Activated naive CD4-positive, alpha-beta T cell treated with Interleukin-2 at 50 U/mL for 16 hours (primary cell): ENCODE data around the gene TMEM212.

Experiments
- DNase-seq: peaks from one replicate; pipeline ENCODE4 v3.0.0-alpha.2; 2020

Gene TMEM212

DNA sequence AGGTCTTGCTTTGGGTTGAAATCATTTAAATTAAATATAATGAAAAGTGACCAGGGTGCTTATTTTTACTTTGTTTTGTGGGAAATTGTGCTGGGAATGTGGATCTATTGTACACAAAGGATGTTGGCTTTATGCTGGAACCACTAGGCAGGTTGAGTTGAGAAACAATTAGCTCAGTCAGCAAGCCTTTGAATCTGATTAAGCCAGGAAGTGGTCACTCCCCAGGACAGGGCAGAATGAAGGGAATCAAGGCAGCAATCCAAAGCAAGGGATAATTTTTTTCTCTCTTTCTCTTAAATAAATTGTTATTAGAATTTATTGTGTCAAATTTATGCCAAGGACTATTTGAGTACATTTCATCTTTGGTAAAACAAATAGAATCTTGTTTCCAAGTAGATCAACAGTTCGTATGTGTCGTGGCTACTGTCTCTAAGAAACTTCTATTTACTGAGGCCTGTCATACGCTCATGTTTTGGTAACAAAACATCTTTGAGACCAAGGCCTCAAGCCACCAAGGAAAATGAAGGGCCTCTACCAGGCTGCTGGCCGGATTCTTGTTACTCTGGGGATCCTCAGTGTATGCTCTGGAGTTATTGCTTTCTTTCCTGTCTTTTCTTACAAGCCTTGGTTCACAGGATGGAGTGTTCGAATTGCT is at the start of gene TMEM212:
TSS of gene TMEM212 (plus strand) at position 486 of the 655 bp plus-strand sequence. CDS start at position 521, 35 bp downstream.
- DNase-seq, result no peak

DNA sequence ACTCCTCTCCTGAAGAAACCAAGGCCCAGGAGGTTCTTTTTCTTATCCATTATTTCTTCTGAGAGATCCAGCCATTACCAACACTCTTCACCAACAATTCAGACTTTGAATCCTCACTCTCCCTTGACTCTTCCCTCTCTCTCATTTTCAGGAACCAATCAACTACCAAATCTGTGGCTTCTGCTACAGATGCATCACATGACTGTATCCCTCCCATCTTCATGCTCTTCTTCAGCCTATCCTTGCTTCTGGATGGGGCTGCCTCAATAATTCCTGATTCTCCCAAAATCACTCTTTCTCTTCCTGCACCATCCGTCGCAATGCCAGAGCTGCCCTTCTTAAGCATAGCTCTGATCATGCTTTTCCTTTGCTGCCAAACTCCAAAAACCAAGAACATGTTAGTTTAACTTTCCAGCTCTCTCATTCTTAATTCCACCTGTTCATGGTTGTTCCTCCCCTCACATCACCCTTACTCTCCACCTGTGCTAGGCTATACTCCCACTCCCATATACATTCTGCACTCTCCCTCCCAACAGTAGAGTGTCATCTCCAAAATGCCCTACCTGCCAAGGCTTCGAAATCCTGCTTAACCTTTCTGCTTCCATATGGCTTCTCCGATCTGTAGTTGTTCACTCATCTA is 46.4 kb upstream of the TMEM212 start:
- DNase-seq, result no peak

- DNase-seq, result no peak
Measured at GRCh38 chr3:171797265-171797679, 45.9 kb upstream of the TMEM212 start.

- no peak for DNase-seq
Measured at GRCh38 chr3:171797873-171798272, 45.3 kb upstream of the TMEM212 start.

DNA sequence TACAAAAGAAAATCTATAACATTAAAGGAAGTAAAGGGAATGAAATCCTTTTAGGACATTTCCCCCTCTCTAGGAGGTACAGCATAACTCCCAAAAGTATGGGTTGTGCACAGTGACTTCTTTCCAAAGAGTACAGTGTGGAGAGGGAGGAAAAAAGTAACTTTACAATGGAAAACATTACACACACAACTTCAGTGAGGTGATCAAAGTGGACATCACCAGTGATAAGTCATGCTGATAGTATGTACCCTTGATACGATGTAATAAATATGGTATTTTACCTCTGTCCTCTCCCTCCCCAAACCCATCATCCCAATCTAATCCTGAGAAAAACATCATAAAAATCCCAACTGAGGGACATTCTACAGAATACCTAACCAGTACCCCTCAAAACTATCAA is 43.6 kb upstream of the TMEM212 start:
- DNase-seq, result no peak

DNA sequence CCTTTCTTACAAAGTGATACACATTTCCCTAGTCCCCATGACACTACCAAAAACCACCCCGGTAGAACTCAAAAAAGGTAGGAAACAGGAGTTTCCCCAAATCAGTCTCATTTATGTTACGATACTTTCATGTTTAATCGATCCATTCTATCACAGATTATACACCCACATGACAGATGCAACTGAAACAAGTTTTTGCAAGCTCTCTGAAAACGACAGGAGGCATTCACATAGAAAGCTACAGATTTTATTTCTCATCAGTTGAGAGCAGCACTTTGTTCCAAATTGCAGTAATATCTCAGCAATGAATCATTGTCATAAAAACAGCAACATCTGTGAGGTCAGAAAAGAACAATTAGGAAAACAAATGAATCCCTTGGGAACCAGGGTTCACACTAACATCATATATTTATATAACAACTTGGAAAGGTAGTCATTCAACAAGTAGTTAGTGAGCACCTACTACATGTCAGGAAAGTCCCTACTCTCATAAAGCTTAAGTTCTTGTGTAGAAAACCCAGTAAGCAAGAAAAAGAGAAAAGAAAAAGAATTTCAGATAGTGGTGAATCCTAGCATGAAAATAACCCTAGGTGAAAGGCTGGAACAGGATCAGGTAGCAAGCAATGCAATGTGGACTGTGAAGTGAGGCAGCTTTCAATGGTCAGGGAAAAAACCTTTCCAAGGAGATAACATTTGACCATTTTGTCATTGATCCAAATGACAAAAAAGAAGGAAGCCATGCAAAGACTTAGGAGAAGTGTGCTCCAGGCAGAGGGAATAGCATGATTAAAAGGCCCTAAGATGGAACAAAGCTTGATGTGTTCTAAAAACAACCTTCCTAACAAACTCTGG is 41.2 kb upstream of the TMEM212 start:
- no peak for DNase-seq

GRCh38 chr3:171802590-171802956 is 40.6 kb upstream of the TMEM212 start:
- no peak for DNase-seq

DNA sequence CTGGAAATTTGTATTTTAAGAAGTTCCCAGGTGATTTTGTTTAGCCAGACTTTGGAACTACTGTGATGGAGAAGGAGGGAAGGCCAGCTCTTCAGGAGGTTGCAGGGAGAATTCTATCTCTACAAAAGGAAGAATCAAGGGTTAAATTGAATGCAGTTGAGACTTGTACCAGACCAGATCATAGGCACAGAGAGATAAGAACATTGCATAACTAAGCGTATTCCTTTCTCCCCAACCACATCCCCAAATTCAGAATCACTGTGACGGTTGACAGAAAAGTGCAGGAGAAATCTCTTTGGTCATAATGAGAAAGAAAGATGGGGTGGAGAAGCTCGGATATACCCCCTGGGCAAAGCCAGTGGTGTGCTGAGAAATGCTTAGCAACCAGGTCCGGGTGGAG is 40.1 kb upstream of the TMEM212 start:
- no peak for DNase-seq

GRCh38 chr3:171804618-171805389 is 38.3 kb upstream of the TMEM212 start:
- no peak for DNase-seq

GRCh38 chr3:171805687-171806086 is 37.5 kb upstream of the TMEM212 start:
- no peak for DNase-seq

DNA sequence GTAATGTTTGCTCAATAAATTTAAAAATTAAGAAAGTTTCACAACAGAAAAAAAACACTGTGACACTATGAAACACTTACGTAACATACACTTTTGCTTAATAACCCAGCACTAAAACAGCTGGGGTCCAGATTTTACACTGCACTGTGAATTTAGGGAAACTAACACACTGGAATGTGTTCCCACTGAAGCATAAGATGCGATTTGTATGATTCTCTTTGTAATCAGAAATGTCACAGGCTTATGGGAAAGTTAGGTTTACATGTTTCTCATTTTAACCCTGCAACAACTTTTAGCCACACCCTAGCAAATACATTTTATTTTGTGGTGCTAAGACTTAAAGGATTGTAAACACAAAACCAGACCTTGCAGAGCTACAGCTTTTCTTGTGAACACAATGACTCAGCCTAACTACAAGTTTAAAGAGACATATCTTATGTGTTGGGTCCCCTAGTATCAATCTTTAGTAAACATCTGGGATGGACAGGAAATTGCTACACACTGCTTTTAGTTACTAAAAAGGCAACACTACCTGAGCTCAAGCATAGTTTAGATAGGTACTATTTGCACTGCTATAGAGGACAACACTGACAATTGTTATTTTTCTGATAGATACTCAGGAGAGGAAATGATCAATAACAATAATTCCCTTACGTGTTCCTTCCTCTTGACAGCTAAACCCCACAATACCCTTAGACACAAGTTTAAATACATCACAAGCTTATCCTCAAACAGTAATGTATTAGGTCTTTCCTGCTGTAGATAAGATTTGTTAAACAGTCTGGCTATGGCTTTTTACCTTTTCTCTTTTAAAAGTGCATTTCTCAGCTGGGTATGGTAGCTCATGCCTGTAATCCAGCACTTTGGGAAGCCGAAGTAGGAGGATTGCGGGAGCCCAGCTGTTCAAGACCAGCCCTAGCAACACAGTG is 36.7 kb upstream of the TMEM212 start:
- no peak for DNase-seq

- no peak for DNase-seq
Measured at GRCh38 chr3:171807129-171807675, 35.9 kb upstream of the TMEM212 start.

DNA sequence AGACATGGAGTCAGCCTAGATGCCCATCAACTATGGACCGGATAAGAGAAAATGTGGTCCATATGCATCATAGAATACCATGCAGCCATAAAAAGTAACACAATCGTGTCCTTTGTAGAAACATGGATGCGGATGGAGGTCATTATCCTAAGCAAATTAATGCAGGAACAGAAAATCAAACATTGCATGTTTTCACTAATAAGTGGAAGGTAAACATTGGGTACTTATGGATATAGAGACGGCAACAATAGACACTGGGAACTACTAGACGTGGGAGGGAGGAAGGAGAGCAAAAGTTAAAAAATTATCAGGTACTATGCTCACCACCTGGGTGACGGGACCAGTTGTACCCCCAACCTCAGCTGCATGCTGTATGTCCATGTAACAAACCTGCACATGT is 35.3 kb upstream of the TMEM212 start:
- DNase-seq, result no peak

DNA sequence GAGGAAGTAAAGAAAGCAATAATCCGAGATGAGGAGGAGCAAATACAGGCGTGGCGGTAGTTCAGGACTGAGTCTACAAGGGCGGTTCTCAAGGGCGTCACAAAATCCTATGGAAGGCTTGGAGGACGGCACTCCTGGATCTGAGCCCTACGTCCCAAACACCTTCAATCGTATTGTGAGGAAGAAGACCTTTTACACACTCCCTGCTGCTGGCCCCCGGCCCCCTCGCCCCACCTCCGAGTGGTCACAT is 33.6 kb upstream of the TMEM212 start:
- DNase-seq, result no peak

- DNase-seq, result peak; percentile 54
Measured at GRCh38 chr3:171809861-171810628, 33.1 kb upstream of the TMEM212 start, which contains the start of gene PLD1. TSS of gene PLD1 (minus strand) at chr3:171810483. CDS start at chr3:171738051, 72,432 bp downstream.

GRCh38 chr3:171810629-171811294 is 32.4 kb upstream of the TMEM212 start:
- no peak for DNase-seq

- DNase-seq, result no peak
Measured at GRCh38 chr3:171811295-171811912, 31.7 kb upstream of the TMEM212 start.

- no peak for DNase-seq
Measured at GRCh38 chr3:171811913-171812335, 31.2 kb upstream of the TMEM212 start.

DNA sequence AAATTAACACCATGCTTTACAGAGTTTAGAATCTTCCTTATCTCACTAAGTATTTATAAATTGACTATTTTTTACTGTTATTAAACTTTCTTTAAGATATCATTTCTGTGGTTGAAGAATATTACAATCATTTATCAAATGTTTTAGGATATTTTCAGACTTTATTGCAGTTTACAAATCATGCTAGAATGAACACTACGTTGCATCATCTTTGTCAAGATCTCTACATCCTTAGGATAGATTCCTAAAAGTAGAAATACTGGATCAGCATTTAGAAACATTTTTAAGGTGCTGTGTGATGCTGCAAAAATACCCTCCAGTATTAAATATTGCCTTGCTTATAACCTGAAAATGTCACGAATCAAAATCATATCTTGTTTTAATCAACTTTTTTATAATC is 30.3 kb upstream of the TMEM212 start:
- DNase-seq, result no peak
